BJ (cell line): ENCODE data around the gene PHF20. TPM values are rescaled to one million over a fixed set of nuclear protein-coding genes. Genes with fewer than 3 reads are reported as not detected.
A peak's percentile ranks its signal among the peaks of the same experiment; 100 is the strongest.

ENCODE experiments used
- CTCF ChIA-PET: fragments of 350-600 bp; formaldehyde crosslinking; extraction: SDS; loops from one replicate; lab custom pipeline; 2021; ENCODE audit warnings: antibody characterized with exemption, inconsistent platforms; lab: Yijun Ruan, JAX
- POLR2A ChIA-PET: fragments of 300-600 bp; sonication (Branson Sonifier 250); formaldehyde crosslinking; extraction: SDS; loops from one replicate; lab custom pipeline; 2021; ENCODE audit warnings: antibody characterized with exemption; lab: Charles Lee
- DNase-seq: peaks from one replicate; pipeline ENCODE4 v3.0.0-alpha.2; 2011; ENCODE audit warnings: low read depth
- H3K27me3 ChIP-seq: 2 replicates; pipeline ENCODE4 v1.6.0; 2011; ENCODE audit warnings: low read length; ENCODE audit not compliant: control insufficient read depth, insufficient read depth
- H3K36me3 ChIP-seq: 2 replicates; pipeline ENCODE4 v1.5.1; 2011; ENCODE audit warnings: low read length; ENCODE audit not compliant: control insufficient read depth, insufficient read depth
- H3K4me3 ChIP-seq: 2 replicates; pipeline ENCODE4 v1.5.1; 2011; ENCODE audit warnings: low read depth, mild to moderate bottlenecking, control low read depth, low read length
- polyA plus RNA-seq: library from polyadenylated mRNA; depleted of rRNA; stranded (reverse); fragments of >200 nt; gene quantifications from 2 replicates; pipeline ENCODE4 v1.2.3, GENCODE V29; 2011
- TF ChIP-seq, protein P1 (sequence below): IDR thresholded peaks from 2 replicates; pipeline ENCODE4 v1.5.1; 2011; ENCODE audit warnings: low read depth, mild to moderate bottlenecking, control low read depth, inconsistent platforms, low read length, moderate library complexity; ENCODE audit not compliant: insufficient read depth

Gene PHF20
- polyA plus RNA-seq, 1 experiment: 24.9 TPM

DNA sequence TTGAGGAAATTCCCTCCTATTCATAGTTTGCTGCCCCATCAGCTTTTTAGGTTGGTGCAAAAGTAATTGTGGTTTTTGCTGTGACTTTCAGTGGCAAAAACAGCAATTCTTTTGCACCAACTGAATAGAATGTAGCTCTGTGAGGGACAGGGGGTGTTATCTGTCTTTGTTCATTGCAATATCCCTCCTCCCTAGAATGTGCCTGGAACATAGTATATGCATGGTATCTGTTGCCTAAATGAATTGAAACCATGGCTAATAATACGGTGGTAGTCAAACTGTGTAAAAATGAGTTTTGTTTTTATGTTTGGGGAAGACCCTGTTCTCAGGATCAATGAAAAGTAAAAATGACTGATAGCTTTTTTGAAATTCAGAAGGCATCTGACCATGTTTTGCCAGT, 137.4 kb downstream of the PHF20 start:
- Histone ChIP-seq H3K36me3 (0 out of 2 replicates have a peak, but pooled peaks cover 2% of the 10 kb centered on the region), H3K27me3 (no peaks in the 10 kb centered on the region), H3K4me3 (no peak overlapping the region)
- CTCF ChIA-PET: interaction anchor here (0.8 to 1.5 kb wide), 3 partner anchors 11 to 49 kb away, joined by 3 to 4 read pairs (median 3); no protein-coding TSS in a partner anchor
- POLR2A ChIA-PET: no interaction called here
- TF ChIP-seq, protein P1, sequence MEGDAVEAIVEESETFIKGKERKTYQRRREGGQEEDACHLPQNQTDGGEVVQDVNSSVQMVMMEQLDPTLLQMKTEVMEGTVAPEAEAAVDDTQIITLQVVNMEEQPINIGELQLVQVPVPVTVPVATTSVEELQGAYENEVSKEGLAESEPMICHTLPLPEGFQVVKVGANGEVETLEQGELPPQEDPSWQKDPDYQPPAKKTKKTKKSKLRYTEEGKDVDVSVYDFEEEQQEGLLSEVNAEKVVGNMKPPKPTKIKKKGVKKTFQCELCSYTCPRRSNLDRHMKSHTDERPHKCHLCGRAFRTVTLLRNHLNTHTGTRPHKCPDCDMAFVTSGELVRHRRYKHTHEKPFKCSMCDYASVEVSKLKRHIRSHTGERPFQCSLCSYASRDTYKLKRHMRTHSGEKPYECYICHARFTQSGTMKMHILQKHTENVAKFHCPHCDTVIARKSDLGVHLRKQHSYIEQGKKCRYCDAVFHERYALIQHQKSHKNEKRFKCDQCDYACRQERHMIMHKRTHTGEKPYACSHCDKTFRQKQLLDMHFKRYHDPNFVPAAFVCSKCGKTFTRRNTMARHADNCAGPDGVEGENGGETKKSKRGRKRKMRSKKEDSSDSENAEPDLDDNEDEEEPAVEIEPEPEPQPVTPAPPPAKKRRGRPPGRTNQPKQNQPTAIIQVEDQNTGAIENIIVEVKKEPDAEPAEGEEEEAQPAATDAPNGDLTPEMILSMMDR: no peak
- no peak for DNase-seq

DNA sequence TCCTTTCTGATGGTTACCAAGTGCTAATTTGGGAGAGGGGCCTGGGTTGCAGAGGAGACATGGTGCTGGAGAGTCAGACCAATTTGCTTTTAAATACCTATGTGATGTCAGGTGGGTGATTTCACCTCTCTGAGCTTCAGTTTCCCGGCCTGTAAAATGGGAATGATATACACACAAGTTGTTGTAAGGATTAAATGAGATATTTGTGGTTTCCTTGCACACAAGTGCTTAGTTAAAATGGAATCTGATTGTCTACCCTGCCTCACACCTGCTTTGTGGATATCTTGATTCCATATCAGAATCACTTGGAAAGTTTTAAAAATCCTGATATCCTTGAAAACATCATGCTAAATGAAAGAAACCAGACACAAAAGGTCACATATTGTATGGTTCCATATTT, 138.0 kb downstream of the PHF20 start:
- TF ChIP-seq, protein P1: no peak
- POLR2A ChIA-PET: no interaction called here
- CTCF ChIA-PET: interaction anchor here (1.1 to 1.5 kb wide), 2 partner anchors 11 to 44 kb away, joined by 3 to 4 read pairs; no protein-coding TSS in a partner anchor
- no peak for DNase-seq
- Histone ChIP-seq H3K4me3 (no peak overlapping the region), H3K36me3 (0 out of 2 replicates have a peak, but pooled peaks cover 2% of the 10 kb centered on the region), H3K27me3 (no peaks in the 10 kb centered on the region)

DNA sequence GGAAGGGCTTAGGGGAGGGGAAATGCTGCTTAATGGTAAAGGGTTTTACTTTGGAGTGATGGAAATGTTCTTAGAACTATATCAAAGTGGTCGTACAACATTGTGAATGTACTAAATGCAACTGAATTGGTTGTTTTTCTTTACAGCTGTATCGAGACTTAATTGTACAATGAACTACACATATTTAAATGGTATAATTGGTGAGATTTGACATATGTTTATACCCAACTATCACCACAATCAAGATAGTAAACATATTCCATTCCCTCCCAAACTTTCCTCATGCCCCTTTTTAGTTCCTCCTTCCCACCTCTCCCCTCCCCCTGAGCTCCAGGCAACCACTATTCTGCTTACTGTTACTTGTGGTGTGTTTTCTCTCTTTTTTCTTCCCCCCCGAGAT, 138.4 kb downstream of the PHF20 start:
- no peaks in the 10 kb centered on the region for H3K27me3 ChIP-seq
- ChIA-PET POLR2A (no interaction called here), CTCF (interaction anchor here (1.1 to 1.5 kb wide), 2 partner anchors 12 to 43 kb away, joined by 3 to 4 read pairs; no protein-coding TSS in a partner anchor)

DNA sequence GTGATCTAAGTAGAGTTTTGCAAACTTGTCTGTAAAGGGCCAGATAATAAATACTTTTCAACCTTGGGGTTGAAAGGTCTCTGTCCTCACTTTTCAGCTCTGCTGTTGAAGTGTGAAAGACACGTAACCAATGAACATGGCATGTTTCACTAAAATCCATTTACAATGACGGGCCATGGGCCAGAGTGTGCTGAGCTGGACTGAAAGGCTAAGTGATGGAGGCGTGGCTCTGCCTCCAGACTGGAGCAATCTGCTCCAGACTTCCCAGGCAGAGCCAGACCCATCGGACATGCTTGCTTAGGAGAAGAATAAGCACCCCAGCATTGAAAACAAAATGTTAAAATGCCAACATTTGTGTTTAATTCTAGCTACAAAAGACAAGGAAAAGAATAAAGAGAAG, 141.1 kb downstream of the PHF20 start:
- ChIA-PET POLR2A (no interaction called here), CTCF (interaction anchor here (1.0 kb wide), 1 partner anchor 41 kb away, joined by 3 read pairs; the partner anchor contains the start of gene SCAND1)
- Histone ChIP-seq H3K36me3 (peaks cover 10% of the 10 kb centered on the region), H3K4me3 (no peak overlapping the region), H3K27me3 (no peaks in the 10 kb centered on the region)
- peak; percentile 1 for DNase-seq
- TF ChIP-seq, protein P1: no peak

More for the DNA sequence above, 138.4 kb downstream of the PHF20 start:
- Histone ChIP-seq H3K36me3 (0 out of 2 replicates have a peak, but pooled peaks cover 2% of the 10 kb centered on the region), H3K4me3 (no peak overlapping the region)
- TF ChIP-seq, protein P1: no peak
- no peak for DNase-seq

DNA sequence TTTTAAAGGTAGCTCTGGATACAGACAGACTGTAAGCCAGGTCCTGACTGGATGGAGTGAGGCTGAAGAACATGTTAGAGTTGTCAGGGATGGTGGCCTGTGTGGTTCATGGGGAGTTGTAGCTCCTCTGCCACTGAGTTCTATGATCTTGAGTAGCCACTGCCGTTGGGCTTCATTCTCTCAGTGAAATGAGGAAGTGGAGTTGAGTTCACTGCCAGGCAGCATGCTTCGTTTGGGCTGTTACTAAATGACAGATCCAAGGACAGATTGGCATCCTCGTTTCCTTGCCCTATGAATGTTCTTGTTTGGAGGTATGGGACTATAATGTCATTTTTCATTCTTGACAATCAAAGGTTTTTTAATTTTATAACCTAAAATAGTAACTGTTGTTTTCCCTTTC, 145.3 kb downstream of the PHF20 start:
- peaks cover 10% of the 10 kb centered on the region for H3K36me3 ChIP-seq
- H3K27me3 ChIP-seq: no peaks in the 10 kb centered on the region

More for the DNA sequence above, 145.3 kb downstream of the PHF20 start:
- no peak overlapping the region for H3K4me3 ChIP-seq
- POLR2A ChIA-PET: no interaction called here
- TF ChIP-seq, protein P1: no peak
- no peak for DNase-seq
- CTCF ChIA-PET: interaction anchor here (0.5 kb wide), 1 partner anchor 78 kb away, joined by 3 read pairs; no protein-coding TSS in a partner anchor
